ENCODE data around the gene OR6N1.

OR6N1 gene, protein sequence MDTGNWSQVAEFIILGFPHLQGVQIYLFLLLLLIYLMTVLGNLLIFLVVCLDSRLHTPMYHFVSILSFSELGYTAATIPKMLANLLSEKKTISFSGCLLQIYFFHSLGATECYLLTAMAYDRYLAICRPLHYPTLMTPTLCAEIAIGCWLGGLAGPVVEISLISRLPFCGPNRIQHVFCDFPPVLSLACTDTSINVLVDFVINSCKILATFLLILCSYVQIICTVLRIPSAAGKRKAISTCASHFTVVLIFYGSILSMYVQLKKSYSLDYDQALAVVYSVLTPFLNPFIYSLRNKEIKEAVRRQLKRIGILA

DNA sequence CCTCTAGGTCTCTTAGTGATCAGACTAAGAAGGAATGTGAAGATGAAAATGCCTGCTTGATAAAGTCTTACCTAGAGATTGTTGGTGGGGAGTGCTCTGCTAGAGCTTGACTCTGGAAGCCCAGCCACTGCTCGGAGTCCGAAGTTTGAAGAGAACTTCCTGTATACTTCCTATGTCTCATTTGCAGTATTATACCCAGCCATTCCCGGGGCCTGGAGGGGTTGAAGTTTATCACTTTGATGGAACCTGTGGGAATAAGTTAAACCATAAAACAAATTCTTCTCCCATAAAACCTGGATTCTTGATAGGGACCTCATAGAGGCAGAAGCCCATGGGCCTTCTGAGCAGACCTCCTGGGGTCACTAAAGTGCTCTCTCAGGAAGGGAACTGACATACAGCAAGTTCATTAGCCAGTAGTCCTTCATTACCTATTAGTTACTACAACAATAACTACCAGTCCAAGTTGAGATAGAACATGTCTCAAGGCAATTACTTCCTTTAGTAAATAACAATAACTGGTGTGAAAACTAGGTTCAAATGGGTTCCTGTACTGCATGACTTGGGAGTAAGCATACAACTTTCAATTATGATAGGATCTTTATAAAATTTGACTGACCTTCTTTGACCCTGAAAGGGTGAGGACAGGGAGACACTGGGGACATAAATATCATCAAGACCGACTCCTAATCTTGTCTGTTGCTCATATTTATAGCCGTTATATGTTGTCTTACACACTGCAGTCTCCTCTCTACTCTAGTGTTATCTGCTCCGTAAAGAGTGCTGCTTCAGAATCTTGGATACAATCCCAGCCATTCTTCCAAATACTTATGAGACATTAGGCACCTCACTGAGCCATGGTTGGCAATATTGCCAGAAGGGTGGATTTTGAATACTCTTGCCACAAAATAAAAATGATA, at the start of gene OR6N1:
Gene OR6N1 (minus strand): TSS at position 246 of the 917 bp plus-strand sequence. CDS start 5,513 bp downstream, outside the sequence.
- no peak for DNase-seq (ENCODE audit: low read depth)

DNA sequence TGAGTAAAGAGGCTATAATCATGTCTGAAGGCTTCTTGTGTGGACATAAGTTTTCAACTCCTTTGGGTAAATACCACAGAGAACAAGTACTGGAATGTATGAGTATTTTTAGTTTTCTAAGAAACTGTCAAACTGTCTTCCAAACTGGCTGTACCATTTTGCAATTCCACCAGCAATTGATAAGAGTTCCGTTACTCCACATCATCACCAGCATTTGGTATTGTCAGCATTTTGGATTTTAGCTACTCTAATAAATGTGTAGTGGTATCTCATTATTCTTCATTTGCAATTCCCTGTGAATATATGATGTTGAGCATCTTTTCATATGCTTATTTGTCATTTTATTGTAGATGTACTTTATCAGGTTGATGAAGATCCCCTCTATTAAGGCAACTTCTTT, 49.7 kb upstream of the OR6N1 start:
- DNase-seq (ENCODE audit: low read depth): no peak

DNA sequence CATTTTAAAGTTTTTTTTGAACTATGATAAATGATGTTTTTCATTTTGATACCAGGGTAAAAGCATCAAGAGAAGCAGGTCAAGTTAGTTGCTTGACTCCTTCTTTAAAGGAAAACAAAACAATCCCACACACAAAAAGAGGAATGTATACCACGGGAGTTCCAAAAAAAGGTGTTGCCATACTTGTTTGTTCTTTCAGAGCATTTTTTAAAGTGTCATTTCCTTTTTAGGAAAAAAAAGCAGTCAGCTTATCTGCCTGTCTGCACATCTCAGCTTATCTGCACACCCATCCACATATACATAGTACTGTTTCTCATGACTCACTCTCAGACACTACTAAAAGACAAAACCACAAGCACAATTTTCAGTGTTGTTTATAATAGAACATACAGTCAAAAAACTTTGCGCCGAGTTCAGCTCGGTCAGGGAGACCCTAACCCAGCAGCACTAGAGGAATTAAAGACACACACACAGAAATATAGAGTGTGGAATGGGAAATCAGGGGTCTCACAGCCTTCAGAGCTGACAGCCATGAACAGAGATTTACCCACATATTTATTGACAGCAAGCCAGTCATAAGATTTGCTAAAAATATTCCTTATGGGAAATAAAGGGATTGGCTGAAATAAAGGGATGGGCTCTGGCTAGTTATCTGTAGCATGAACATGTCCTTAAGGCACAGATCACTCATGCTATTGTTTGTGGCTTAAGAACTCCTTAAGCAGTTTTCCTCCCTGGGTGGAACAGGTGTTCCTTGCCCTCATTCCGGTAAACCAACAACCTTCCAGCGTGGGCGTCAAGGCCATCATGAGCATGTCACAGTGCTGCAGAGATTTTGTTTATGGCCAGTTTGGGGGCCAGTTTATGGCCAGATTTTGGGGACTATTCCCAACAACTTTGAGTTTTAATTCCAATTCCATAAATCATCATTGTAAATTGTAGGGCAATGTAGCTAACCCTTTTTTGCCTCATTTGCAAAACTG, 47.8 kb upstream of the OR6N1 start:
- peak; percentile 1 for DNase-seq (ENCODE audit: low read depth)

DNA sequence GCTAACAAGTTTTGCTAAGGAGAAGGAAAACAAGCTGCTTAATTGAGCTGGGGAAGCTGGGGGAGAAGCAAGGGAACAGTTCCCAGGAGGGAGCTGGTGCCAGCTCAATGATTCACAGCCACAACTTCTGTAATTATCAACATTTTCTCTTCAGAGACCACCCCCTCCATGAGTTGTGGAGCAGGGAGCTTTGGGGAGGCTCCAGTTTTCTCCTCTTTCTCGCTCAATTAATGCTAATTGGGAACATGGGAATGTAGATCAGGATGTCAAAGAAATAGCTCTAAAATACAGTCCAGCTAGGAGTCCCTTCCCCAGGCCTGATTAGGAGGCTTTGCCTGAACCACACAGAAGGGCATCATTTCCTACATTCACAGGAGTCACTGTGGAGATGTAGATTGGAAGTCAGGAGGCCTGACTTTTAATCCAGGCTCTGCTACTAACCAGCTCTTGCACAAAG, 47.0 kb upstream of the OR6N1 start:
- DNase-seq (ENCODE audit: low read depth): no peak

DNA sequence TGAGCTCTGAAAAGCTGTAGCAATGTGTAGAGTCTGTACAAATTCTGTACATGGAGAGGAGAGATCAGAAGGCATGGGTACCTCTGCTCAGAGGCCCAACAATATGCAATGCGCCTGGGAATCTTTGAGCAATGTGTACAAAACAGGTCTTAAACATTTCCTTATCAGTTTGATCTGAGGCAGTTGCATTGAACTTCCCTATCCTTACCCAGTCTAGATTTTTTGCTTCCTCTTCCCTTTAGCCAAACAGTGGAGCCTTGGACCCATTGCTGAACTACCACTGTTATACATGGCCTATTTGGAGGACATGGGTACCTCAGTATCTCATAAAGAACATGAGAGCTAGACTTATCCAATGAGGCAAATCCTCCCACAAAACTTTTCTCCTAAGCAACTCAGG, 46.6 kb upstream of the OR6N1 start:
- no peak for DNase-seq (ENCODE audit: low read depth)

DNA sequence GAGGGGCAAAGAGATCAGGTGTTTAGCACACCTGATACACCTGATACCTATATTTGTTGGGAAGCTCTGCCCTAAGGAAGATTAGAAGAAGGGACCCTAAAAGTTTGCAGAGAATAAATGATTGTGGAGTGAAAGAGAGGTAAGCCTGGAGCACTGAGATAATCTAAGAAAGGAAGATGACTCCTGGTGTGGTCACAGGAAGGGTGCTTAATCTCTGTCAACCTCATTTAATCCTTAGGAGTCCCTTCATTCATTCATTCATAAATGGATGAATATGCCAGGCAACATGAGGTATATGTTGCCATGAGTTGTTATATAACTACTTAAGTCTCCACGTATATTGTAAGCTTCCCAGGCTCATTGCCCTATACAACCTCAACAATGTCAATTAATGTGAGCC, 43.0 kb upstream of the OR6N1 start:
- no peak for DNase-seq (ENCODE audit: low read depth)

DNA sequence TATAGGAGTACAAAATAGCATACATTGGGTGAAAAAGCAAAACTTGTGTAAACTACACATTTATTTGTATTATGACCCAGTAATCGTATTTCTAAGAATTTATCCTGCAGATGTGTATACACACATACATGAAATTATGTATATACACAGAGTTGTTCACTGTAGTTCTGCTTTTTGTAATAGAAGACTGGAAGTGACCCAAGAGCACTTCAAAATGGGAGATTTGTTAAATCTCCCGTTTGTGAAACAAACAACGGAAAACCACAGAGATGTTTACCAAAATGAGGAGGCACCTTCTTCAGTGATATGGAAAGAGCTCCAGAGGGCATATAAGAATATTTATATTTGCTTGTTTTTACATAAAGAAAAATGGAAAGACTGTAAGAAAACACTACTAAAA, 41.2 kb upstream of the OR6N1 start:
- DNase-seq (ENCODE audit: low read depth): no peak

DNA sequence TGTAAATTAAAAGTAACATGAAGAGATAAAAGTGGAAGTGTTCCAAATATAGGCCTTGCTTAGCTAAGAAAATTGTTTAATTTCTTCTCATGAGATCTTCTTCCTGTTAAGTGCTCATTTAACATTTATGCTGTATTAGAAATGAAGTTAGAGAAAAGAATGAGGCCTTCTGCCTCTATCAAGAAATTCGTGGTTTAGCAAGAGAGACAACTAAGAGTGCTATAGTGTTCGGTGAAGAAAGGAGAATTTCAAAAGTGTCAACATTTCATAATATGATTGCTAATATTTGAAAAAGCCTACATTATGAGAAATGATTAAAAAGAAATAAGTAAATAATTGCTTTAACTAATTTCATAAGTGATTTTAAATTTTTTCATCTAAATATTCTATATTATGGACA, 40.3 kb upstream of the OR6N1 start:
- no peak for DNase-seq (ENCODE audit: low read depth)

DNA sequence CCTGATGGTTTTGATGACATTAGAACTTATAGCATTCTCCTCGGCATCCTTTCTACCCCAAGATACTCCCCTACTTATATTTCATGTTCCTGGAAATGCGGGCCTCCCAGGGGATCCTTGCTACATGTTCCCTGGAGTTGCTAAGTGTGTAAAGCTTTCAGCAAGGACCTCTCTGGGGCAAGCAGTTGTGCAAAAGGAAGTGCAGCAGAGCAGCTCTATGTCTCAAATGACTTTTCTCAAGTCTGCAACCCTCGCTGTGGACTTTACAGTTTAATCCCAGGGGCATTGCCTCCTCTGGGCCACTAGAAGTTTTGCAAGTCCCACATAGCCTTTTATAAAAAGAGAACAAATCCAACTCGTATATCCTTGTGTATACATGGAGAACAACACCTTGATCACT, 38.3 kb upstream of the OR6N1 start:
- no peak for DNase-seq (ENCODE audit: low read depth)

DNA sequence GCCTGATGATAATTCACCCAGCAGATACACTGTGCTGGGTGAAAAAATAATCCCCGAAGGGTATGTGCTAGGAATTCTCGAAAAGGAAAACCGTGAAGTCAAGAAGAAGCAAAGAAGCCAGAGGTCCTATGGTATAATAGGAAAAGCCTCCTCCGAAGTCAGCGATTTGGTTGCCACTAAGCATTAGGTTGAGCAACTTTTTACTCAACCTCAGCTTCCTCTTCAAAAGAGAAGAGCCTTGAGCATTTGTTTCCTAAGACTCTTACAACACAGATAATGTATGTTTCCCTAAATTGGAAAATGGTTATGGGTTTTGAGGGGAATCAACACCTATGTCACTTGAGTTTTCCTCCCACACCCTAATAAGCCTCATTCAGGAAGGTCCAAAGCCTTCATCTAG, 37.9 kb upstream of the OR6N1 start:
- DNase-seq (ENCODE audit: low read depth): no peak

DNA sequence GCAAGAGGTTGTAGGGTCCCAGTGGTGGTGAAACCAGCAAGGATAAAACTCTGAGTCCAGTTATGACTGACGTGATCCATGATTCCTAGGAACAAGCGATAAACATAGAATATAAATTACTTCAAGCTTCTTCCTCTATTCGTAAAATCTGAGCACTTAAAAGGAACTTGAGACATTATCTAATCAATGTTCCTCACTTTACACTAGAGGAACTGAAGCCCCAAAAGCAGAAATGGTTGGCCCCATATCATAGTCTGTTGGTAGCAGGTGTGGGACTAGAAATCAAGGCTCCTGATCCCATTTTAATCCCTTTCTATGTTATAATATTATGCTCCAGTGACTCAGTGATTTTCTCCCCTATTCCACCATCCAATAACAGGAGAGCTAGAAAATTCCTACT, 37.3 kb upstream of the OR6N1 start:
- DNase-seq (ENCODE audit: low read depth): no peak

DNA sequence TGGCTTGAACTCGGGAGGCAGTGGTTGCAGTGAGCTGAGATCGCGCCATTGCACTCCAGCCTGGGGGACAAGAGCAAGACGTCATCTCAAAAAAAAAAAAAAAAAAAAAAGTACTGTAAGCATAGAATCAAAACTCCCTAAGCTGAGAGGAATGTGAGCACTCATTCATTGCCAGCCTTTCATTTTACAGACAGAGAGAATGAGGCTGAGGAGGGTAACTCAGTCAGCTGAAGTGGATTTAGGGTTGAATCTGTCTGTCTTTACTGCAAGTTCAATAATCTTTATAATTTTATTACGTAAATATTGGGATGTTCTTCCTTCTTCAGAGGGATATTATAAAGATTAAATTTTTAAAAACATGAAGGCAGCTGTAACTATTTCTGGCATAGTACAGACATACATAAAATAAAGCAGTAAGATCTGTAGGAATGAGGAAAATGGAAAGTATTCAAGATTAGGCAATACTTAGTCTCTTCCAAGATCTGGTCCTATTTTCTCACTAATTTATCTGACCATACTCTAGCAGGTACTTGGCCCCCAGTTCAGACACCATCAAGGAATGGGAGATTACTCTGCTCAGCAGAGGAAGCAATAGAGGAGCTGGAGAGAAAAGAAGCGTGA, 35.0 kb upstream of the OR6N1 start:
- no peak for DNase-seq (ENCODE audit: low read depth)

DNA sequence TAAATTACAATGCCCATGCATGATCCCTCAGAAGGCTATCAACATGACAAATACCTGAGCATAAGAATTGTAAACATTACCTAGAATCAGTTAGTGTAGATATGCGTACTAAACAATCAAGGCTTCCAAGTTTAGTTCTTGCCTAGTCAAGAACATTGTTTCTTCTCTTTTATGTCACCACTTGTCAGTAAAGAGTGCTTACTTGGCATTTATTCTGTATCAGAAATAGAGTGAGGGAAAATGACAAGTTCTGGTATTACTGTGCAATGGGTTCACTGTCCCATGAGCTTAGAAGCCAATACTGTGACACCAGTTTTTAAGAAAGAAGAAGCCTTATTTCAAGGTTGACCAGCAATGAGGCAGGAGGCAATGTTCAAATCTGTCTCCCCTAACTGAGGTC, 31.7 kb upstream of the OR6N1 start:
- DNase-seq (ENCODE audit: low read depth): no peak

DNA sequence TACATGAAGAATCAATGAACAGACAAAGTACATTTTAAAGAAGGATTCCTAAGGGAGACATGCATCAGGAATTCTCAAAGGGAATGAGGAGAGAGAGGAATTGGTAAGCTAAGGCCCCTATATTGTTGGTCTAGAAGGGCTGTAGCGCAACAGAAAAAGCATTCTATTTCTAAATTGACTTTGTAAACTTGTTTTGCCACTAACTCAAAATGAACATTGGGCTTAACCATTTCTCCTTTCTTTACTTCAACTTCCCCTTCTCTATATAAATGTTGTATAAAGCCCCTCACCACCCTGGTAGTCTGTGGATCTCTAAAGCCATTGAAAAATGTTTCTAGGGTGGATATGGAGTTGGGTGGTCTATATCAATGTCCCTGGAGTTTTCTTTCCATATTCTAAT, 29.4 kb upstream of the OR6N1 start:
- DNase-seq (ENCODE audit: low read depth): no peak

DNA sequence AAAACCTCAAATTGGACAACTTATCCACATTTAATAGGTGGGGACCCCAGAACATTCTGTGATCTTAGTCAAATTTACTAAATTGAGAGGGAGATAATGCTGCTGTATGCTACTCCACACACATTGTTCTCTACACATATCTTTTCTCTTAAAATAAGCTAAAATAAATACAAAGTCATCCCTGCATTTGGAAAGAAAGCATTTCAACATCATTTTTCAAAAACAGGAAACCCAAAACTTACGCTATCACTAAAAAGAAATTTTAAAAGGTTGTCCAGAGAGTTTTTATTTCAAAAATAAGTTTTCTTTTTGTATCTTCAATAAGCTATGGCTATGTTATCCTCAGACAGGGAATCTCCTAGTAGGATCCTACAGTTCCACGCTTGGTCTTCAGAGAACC, 28.5 kb upstream of the OR6N1 start:
- no peak for DNase-seq (ENCODE audit: low read depth)

DNA sequence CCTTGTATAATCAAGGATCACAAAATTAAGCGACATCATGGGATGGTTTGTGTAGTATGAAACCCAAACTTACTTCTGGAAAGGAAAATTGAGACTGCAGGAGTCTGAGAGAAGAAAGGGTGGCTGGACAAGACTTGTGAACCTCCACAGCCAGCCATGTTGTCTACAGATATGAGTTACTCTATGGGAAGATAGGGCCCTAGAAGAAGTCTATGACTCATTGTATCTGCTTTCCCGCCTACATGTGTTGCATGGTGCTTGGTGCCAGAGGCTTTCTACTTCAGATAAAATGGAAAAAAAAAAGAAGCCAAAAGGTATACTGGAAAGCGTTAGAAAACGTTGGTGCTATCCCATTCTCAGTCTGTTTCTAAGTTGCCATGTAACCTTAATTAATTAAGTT, 27.7 kb upstream of the OR6N1 start:
- no peak for DNase-seq (ENCODE audit: low read depth)

DNA sequence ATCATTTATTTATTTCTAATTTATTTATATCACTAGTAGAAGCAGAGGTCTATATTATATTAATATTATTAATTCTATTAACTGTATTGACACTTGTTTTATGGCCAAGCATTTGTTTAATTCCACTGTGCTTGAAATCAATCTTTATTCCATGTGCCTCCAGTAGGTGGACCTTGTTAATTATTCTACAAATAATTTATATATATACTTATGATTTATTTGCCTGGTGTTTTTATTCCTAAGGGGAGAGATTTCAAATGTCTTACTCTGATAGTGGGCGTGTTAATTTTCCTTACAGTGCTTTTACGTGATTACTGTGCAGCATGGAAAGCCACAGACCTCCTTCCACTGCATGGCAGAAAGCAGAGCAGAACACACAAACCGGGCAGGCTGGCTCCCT, 26.5 kb upstream of the OR6N1 start:
- no peak for DNase-seq (ENCODE audit: low read depth)

DNA sequence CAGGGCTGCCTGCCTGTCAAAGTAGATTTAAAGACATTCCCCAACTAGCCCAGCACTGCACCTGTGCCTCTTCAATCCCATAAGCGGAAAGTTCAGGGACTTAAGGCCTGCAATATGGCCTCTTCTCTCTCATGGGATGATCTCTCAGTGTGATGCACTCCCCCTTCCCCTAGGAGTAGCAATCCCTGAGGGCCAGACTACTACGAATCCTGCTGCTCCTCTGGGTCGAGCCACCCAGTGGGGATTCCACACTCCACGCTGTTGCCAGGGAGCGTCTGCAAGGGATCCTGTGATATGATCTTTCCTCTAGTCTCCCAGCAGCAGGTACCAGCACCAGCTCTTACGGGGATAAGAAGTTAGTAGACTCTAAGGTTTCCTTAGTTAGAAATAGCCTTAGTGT, 22.3 kb upstream of the OR6N1 start:
- DNase-seq (ENCODE audit: low read depth): no peak

DNA sequence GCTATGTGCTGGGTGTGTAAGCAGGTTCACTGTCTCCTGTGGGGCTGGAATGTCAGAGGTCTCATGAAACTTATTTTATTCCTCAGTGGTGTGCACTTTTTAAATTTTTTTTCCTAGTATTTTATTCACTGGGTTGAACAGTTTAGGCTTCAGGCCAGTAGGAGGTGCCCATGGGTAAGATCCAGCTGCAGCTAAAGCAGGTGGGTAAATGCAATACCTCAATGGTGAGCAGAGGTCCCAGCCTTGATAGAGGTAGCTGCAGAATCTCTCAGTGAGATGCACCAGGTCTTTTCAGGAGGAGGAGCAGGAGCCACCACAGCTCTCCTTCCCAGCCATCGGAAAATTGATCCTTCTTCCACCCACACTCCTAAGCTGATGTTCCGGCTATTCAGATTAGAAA, 21.6 kb upstream of the OR6N1 start:
- peak; percentile 1 for DNase-seq (ENCODE audit: low read depth)

DNA sequence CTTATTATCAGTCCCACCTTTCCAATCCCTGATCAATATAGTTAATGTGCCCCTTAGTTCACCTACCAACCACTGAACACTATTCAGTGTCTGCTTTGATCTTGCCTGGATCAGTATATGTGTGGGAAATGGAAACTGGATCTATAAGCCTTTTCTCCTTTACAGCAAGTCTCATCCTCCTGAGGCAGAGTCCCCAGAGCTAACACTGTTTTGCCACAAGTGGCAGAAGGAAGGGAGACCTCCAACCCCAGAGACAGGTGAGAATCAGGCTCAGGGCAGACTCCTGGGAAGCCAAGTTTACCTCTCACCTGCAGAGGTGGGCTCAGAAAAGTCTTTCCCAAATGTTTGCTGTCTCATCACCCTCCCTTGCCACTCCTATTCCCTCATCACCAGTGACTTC, 9.1 kb upstream of the OR6N1 start, which contains the start of gene OR6N2:
Gene OR6N2 (minus strand): TSS at position 101 of the 400 bp plus-strand sequence. CDS start 3,569 bp downstream, outside the sequence.
- no peak for DNase-seq (ENCODE audit: low read depth)

DNA sequence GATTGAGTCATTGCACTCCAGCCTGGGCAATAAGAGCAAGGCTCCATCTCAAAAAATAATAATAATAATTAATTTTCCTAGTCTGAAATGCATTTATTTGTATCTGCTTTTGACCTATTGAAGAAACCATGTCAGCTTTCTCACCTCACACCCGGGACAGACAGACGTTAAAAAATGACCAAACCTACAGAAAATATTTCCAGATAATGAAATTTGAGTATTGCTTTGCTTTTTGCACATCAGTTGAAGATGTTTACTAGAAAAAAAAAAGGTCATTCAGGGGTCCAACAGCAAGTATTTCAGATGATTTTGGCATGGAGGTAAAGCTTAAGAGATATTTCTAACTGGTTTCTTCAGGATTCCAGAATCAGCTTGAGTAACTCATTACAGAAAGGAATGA, 17.6 kb downstream of the OR6N1 start, which contains the start of gene OR6K6:
Gene OR6K6 (plus strand): TSS at position 301 of the 400 bp plus-strand sequence. CDS start 168 bp downstream, outside the sequence.
- DNase-seq (ENCODE audit: low read depth): no peak
